IPS DF 4.7 (cell line): ENCODE results near the gene CYTH1.
"Not testable (repeated sequence)": the region's sequence is repeated elsewhere in the genome, so short reads cannot be mapped to it uniquely, and the experiment has no call there.

ENCODE experiments used
- DNase-seq: peaks from one replicate; pipeline ENCODE4 v3.0.0-alpha.2; 2013; ENCODE audit warnings: low spot score; ENCODE audit errors: extremely low read depth

The CYTH1 gene

DNA sequence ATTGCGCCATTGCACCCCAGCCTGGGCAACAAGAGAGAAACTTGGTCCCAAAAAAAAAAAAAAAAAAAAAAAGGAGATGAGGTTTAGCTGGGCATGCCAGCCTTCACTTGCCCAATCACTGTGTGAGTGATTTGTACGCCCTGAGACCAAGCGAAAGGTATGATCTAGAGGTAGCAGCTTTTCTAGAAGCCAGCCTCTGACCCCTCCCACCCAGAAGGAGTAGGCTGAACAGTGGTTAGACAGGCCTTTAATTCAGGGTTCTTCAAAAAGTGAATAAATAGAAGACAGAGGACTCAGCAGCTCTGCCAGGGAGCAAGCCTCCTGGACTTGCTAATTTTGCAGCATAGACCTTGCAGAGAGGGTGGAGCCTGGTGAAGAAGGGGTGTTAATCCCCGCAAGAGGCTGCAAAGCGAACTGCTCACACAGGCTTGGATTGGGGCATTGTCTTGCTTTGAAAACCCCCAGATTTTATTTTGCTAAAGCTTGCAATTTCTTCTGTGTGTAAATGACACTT lies 7.1 kb upstream of the CYTH1 start:
- no peak for DNase-seq

DNA sequence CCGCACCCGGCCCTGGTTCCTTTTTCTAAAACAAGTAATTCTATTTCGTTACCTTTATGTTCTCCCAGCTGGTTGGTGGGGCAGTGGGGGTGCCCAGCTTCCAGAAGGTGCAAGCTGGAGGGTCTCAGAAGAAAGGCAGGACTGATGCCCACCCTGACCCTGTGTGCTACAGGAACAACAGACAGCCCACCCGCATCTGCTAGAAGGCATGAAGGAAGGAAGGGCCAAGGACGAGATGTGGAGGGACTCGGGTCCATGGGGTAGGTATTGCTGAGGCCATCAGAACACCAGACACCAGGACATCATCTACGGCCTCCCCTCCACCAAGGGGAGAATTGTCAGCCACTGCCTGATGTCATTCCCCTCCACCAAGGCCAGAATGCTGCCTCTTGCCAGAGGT lies 6.4 kb upstream of the CYTH1 start:
- no peak for DNase-seq

DNA sequence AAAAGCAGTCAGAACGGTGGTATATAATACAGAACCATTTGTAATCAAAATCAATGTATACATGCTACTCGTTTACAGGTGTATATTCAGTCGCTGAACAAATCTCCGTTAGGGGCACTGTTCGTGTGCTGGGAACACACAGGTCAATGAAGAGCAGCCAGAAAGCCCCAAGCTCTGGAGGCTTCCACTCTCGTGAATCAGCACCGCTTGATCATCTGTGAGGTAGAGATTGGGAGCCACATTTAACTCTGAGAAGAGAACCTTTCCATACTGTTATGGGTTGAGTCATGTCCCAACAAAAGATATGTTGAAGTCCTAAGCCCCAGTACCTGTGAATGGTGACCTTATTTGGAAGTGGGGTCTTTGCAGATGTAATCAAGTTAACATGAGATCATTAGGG lies 5.4 kb upstream of the CYTH1 start:
- DNase-seq: no peak

DNA sequence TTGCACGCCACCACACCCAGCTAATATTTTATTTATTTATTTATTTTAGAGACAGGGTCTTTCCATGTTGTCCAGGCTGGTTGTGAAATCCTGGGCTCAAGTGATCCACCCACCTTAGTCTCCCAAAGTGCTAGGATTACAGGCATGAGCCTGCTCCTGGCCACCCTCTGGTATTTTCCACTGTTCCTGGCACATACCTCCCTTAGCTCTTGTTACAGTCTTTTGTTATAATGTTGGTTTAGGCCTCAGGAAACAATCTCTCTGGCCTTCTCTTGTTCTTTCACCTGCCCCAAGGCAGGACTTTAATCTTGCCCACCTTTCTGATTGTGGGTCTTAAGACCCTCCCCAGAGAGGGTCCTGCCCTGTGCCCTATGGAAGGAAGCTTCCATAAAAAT lies 3.6 kb upstream of the CYTH1 start:
- no peak for DNase-seq

DNA sequence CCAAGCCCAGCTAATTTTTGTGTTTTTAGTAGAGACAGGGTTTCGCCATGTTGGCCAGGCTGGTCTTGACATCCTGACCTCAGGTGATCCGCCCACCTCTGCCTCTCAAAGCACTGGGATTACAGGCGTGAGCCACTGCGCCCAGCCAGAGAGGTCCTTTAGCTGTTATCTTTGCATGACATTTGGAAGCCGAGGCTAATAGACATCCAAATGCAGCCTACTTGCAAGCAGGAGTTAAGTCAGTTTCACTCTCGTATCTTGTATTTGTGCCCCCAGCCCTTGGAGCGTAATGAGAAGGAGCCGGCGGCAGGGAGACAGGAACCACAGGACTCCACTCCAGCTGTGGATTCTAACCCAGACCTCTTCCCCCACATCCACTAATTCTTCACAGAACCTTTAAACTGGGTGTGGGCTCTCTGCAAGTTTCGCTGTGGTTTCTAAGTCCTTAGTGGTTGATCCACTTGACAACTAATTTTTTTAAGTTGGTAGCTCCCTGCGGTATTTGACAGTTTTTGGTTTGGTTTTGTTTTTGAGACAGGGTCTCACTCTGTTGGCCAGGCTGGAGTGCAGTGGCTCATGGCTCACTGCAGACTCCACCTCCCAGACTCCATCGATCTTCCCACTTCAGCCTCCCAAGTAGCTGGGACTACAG lies 3.1 kb upstream of the CYTH1 start:
- DNase-seq: no peak

DNA sequence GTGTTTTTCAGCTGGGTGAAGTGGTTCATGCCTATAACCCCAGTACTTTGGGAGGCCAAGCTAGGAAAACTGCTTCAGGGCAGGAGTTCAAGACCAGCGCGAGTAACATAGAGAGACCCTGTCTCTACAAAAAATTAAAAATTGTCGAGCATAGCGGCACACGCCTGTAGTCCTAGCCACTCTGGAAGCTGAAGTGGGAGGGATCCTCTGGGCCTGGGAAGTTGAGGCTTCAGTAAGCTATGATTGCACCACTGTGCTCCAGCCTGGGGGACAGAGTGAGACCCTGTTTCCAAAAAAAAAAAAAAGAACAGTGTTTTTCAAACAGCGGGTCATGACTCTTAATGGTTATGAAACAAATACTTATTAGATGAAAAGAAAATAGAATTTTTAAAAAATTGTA lies 2.3 kb upstream of the CYTH1 start:
- no peak for DNase-seq

DNA sequence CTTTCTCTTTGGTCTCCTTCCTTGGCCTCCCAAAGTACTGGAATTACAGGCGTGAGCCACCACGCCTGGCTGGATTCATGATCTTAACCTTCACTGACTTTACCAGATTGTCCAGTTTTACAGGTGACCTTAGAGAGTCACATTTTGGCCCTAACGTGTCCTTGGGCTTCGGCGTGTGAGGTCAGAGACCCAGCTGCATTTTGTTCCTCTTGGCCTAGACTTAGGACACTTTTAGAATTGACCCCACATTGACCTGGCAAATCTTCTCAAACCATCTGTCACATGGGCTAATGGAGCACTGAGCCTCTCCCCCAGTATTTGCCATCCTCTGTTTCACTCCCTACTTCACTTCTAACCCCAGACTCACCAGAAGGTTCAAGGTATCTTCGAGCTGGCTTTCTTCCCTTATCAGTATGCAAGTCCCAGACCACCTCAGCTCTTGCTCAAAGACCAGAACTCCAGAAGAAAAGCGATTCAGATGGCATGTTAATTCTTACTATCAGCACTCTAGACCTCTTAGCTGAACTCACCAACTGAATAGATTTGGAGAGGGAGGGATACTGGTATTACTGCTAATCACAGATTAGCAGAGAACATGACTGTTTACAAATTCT lies 1.7 kb upstream of the CYTH1 start:
- no peak for DNase-seq

DNA sequence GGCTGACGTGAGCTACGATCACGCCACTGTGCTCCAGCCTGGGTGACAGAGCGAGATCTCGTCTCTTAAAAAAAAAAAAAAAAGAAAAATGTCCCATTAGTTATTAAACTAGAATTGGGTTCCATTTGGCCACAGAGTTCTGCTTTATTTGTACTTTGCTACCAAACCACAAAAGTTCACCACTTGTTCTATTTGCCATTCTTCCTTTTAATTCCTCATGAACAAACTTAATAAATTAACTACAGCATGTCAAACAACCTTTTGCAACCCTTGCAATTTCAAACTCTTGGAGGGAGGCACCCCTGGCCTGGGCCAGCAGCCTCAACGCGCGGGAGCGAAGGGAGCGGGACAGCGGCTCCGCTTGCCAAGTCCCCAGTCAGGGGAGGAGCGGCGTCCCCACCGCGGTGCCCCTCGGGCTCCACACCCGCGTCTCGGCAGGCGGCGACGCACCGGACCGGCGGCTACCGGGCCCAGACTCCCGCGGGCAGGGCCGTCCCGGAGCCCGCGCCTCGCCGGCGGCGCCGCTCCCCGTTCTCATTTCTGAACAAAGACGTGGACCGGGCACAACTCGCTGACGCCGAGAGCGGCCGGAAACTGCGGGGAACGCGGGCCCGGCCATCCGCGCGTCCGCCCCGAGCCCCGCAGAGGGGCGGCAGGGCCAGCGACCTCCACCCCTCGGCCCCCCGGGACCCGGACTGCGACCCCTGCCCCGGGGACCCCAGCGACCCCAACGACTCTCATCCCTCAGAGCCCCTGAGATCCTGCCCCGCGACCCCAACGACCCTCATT lies 775 bp downstream of the CYTH1 start:
- no peak for DNase-seq

DNA sequence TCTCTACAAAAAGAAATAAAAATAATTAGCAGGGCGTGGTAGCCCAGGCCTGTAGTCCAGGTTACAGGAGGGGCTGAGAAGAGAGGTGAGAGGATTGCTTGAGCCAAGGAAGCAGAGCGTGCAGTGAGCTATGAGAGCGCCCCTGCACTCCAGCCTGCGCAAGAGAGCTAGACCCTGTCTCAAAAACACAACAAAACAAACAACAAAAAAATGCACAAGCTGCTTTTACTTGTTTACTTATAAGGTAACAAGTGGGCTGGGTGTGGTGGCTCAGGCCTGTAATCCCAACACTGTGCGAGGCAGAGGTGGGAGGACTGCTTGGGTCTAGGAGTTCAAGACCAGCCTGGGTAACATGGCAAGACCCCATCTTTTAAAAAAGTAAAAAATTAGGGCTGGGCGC lies 1.7 kb downstream of the CYTH1 start:
- DNase-seq: no peak

DNA sequence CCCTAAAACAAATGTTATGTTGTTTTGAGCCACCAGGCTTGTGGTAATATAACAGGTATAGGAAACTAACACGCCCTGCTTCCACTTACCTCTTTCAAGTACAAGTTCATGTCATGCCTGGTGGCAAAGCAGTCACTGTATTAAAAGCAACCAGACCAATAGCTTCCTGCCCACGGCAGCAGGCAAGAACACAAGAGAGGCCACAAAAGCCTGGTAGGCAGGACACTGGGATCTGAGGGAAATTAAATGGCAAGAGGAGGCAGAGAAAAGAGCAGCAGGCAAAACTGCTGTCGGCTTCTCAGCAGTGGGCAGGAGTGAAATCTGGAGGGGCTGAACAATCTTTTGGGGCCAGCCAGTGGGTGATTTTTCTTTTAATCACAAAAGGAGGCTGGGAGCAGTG lies 2.2 kb downstream of the CYTH1 start:
- DNase-seq: no peak

DNA sequence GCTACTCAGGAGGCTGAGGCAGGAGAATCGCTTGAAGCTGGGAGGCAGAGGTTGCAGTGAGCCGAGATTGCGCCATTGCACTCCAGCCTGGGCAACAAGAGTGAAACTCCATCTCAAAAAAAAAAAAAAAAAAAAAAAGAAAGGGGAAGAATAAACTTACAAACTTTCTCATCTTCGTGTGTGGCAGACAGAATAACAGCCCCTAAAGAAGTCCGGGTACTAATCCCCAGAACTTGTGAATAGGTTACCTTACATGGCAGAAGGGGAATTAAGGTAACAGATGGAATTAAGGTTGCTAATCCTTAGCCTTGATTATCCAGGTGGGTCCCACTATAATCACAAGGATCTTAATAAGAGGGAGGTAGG lies 2.8 kb downstream of the CYTH1 start:
- not testable (repeated sequence) for DNase-seq

DNA sequence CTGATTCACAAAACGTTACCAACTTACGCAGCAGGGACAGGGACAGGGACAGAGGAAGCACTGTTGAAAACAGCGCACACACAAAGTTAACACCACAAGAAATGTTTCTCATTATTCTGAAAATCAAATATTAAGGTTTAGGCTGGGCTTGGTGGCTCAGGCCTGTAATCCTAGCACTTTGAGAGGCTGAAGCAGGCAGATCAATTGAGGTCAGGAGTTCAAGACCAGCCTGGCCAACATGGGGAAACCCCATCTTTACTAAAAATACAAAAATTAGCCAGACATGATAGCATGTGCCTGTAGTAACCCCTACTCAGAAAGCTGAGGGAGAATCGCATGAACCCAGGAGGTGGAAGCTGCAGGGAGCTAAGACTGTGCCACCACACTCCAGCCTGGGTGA lies 4.2 kb downstream of the CYTH1 start:
- no peak for DNase-seq

DNA sequence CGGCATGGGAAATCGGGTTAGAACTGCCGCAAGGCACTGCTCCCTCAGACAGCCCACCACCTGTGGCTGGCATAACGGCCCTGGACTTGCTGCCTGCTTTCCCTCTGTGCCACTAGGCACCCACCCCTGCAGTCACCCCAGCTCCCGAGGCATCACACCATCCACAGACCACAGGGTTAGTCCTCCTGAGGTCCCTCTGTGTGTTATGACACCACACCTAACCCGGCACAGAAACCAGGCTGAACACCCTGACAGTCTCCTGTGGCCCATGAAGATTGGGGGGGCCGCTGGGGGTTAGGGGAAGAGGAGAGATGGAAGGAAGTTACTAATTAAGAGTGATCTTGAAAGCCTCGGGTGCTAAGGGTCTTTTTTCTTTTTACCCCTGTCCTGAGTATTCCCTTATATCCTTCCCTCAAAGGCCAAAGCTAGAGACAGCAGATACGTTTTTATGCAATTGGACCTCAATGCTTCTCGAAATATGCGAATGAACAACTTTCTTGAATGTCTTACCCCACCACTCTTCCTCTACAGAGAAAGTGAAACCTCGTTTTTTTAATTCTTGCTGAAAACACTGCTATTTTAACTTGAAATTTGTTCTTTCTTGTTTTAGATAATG lies 7.0 kb downstream of the CYTH1 start:
- DNase-seq: no peak

DNA sequence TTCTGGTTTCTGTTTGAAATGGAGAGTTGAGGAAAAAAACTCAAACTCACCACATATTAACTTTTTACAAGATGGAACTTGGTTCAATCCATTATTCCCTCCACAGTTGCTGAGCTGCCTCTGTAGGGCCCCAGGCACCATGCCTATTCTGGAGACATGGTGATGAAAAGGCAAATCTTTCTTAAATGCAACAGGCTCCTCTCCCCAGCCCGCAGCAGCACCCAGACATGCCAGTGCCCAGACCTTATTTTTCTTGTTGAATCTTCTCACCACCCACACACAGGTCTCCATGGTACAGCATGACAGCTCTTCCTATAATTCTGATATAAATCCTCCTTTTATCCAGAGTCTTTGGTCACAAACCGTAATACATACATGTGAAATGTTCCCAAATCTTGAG lies 7.6 kb downstream of the CYTH1 start:
- DNase-seq: no peak

DNA sequence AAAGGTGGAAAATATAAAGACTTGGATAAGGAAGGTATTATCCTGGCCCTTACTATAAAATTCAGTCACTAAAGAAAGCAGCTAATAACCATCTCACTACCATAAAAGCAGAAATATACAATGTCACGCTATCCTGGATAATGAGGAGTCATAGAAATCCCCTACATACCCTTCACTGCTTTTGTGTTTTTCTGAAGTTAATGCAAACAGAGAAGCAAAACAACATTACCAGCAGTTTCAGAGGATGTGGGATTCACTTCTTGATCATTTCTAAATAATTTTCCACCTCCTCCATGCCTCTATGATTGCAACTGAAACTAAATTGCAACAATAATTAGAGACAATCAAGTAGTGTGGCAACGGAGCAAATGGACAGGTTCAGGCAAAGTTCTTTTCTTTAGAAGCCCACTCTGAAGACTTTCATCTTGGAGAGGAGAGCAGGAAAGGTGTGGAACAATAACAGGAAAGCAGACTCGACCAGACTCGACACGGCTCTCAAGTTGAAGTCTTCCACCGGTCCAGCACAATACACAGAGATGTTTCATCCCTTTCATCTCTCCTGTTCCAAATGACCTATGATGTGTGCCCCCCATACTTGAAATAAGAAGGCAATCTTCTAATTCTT lies 10.2 kb downstream of the CYTH1 start:
- DNase-seq: no peak

DNA sequence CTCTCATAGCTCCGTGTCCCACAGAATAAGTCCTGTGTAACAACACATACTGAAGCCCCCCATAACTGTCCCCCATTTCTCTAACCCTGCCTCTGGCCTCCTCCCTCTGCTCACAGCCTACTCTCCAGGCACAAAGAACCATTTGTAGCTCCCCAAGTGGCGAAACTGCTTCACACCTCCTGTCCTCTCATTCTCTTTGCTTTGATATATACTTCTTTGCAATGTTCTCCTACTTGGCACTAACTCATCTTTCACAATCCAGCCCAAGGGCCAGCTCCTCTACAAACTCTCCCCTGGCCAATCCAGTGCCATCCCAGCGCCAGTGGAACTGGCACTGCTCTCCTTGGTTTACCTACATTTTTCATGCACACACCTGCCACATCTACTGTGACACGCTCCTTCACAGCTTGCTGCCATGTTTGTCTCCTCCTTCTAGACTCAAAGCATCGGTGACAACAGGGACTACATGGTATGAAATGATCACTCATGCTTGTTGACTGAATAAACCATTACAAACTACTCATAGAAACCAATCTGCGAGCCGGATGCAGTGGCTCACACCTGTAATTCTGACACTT lies 12.8 kb downstream of the CYTH1 start:
- no peak for DNase-seq

DNA sequence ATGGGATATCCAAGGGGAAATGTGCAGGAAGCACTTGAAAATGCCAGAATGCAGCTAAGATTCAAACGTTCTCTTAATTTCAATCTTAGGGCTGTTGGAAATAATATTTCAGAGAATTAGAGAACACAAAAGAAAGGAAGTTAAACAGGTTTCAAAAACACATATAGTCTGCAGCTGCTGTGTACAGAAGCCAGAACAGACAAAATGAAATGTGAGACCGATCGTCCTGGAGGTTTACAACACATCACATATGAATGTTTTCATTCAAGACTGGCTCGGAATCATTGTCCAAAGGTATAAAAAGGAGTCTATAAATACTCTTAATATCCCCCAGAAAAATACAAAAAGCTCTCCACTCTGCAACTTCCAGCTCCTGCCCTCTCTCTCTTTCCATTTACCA lies 14.3 kb downstream of the CYTH1 start:
- DNase-seq: no peak

DNA sequence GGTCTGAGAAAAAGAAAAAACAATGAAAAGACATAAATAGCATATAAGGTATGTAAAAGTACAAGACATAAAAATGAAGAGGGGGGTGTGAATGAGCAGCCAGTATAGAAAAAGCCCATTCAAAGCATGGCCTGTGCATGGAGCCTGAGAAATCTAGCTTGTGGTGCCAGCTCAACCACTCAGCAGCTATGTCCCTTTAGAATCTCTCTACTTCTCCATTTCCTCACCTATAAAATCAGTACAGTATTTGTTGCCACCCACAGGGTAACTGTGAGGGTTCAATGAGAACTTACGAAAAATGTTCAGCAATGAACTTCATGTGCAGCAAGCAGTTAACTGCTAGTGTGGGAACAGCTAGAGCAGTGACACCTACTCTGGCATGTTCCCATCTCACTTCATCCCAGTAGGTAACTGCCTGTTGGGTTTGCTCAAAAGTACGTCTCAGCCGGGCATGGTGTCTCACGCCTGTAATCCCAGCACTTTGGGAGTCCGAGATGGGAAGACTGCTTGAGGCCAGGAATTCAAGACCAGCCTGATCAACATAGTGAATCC lies 15.3 kb downstream of the CYTH1 start:
- no peak for DNase-seq

DNA sequence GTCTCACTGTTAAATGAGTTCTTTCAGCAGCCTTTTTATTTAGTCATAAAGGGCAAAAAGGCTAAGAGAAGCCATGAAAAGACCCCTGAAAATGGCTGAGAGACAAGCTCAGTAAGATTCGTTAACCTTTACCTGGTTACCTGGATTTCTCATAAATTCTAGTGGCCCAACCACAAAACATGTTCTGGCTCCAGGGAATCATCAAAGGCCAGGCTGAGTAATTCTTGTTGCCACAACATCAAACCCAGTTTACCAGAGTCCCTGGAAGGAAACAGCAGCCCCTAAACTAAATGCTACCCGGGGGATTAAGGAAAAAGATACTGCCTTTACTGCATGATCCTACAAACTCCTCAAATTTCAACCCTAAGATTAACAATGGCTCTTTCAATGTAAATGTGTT lies 15.8 kb downstream of the CYTH1 start:
- DNase-seq: no peak

DNA sequence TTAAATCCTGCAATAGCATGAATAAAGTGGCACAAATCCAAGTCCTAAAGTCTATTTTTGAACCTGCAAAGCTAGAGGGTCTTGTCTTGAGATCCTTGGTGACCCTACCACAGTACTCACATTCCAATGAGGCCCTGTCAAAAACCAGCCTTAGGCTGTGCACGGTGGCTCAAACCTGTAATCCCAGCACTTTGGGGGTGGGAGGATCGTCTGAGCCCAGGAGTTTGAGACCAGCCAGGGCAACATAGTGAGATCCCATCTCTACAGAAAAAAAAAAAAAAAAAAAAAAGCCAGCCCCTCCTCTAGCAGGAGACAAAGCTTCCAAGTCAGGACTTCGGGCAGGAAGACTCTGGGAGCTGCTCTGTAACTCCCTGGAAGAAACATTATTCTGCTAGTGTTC lies 16.3 kb downstream of the CYTH1 start:
- no peak for DNase-seq

DNA sequence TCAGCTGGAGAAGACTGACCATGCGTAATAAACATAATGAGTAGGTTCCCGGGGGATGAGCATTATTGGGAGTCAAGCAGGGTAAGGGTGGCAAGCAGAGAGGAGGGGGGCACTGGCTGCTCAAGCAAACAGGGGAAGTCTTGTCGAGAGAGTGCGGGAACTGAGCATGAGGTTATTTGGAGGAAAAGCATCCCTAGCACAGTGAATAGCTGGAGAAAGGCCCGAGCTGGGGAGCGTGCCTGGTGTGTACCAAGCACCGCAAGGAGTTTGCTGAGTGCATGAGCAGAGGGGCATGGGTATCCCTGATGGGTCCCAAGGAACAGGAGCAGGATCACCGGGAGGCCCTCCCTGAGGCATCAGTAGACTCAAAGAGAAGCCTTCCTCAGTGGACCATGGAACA lies 17.2 kb downstream of the CYTH1 start:
- no peak for DNase-seq
